Neural cell (in vitro differentiated cells): ENCODE data around the gene TTPAL. TPM values are rescaled to one million over a fixed set of nuclear protein-coding genes. Genes with fewer than 3 reads are reported as not detected.

Experiments used
- H2AFZ ChIP-seq: fragments of 200-600, 300-800 bp; sonication (generic), shearing (Covaris generic); 2 replicates; pipeline ENCODE4 v1.6.0; 2014; ENCODE audit warnings: low read depth, mild to moderate bottlenecking, antibody characterized with exemption, low read length, moderate library complexity
- H3F3A ChIP-seq: fragments of 200-600 bp; shearing (Covaris generic); 2 replicates; pipeline ENCODE4 v1.6.1; 2016; ENCODE audit warnings: mild to moderate bottlenecking, moderate library complexity, mixed read lengths, antibody characterized with exemption, low read length; ENCODE audit not compliant: insufficient read depth, poor library complexity, severe bottlenecking
- H3K27ac ChIP-seq: fragments of 200-600, 300-800 bp; sonication (generic), shearing (Covaris generic); 2 replicates; pipeline ENCODE4 v1.5.1; 2014; ENCODE audit warnings: mild to moderate bottlenecking, low read length, moderate library complexity
- H3K27me3 ChIP-seq: fragments of 300-800, 200-600 bp; sonication (generic), shearing (Covaris generic); 2 replicates; pipeline ENCODE4 v1.6.0; 2014; ENCODE audit warnings: mild to moderate bottlenecking, low read depth, low read length, moderate library complexity; ENCODE audit not compliant: insufficient read depth
- H3K36me3 ChIP-seq: fragments of 300-800, 200-600 bp; sonication (generic), shearing (Covaris generic); 2 replicates; pipeline ENCODE4 v1.5.1; 2014; ENCODE audit warnings: mild to moderate bottlenecking, antibody characterized with exemption, low read length, moderate library complexity; ENCODE audit not compliant: insufficient read depth
- H3K4me2 ChIP-seq: fragments of 300-800, 200-600 bp; sonication (generic), shearing (Covaris generic); 2 replicates; pipeline ENCODE4 v1.6.0; 2014; ENCODE audit warnings: mild to moderate bottlenecking, low read length
- H3K4me3 ChIP-seq: fragments of 300-800, 200-600 bp; sonication (generic), shearing (Covaris generic); 2 replicates; pipeline ENCODE4 v1.5.1; 2014; ENCODE audit warnings: mild to moderate bottlenecking, low read length, moderate library complexity
- H3K79me2 ChIP-seq: fragments of 200-600 bp; shearing (Covaris generic); replicated peaks from 2 replicates; pipeline ENCODE4 v1.6.0; 2014; ENCODE audit warnings: mild to moderate bottlenecking, low read length, moderate library complexity; ENCODE audit not compliant: insufficient read depth
- H3K9ac ChIP-seq: fragments of 300-800, 200-600 bp; sonication (generic), shearing (Covaris generic); 2 replicates; pipeline ENCODE4 v1.6.1; 2016; ENCODE audit warnings: mild to moderate bottlenecking, low read length, mixed read lengths
- H3K9me2 ChIP-seq: fragments of 200-600 bp; shearing (Covaris generic); 2 replicates; pipeline ENCODE4 v1.6.1; 2016; ENCODE audit warnings: mild to moderate bottlenecking, low read length, mixed read lengths; ENCODE audit not compliant: insufficient read depth
- H3K9me3 ChIP-seq: fragments of 200-600, 300-800 bp; sonication (generic), shearing (Covaris generic); 2 replicates; pipeline ENCODE4 v1.6.1; 2016; ENCODE audit warnings: mild to moderate bottlenecking, mixed run types, low read length, moderate library complexity, mixed read lengths
- H4K20me1 ChIP-seq: fragments of 200-600 bp; shearing (Covaris generic); 2 replicates; pipeline ENCODE4 v1.6.1; 2016; ENCODE audit warnings: mild to moderate bottlenecking, mixed run types; ENCODE audit not compliant: insufficient read depth
- EP300 ChIP-seq: fragments of 450-650 bp; conservative IDR thresholded peaks from 2 replicates; pipeline ENCODE4 v1.6.1; 2014; ENCODE audit warnings: antibody characterized with exemption, mild to moderate bottlenecking, moderate library complexity; ENCODE audit not compliant: poor library complexity, severe bottlenecking
- EZH2 ChIP-seq: fragments of 200-600, 300-800 bp; shearing (Covaris generic), sonication (generic); IDR thresholded peaks from 2 replicates; pipeline ENCODE4 v1.6.1; 2014; ENCODE audit warnings: antibody characterized with exemption, low read length, borderline replicate concordance, mild to moderate bottlenecking; ENCODE audit not compliant: insufficient read depth, poor library complexity, severe bottlenecking
- MXI1 ChIP-seq: fragments of 450-650 bp; conservative IDR thresholded peaks from 2 replicates; pipeline ENCODE4 v1.6.1; 2014; ENCODE audit warnings: antibody characterized with exemption, mild to moderate bottlenecking; ENCODE audit not compliant: poor library complexity, severe bottlenecking
- POLR2AphosphoS5 ChIP-seq: IDR thresholded peaks from 2 replicates; pipeline ENCODE4 v1.6.1; 2012
- RAD21 ChIP-seq: fragments of 450-650 bp; conservative IDR thresholded peaks from 2 replicates; pipeline ENCODE4 v1.6.1; 2014; ENCODE audit warnings: antibody characterized with exemption, mild to moderate bottlenecking, moderate library complexity
- SMC3 ChIP-seq: fragments of 450-650 bp; conservative IDR thresholded peaks from 2 replicates; pipeline ENCODE4 v1.6.1; 2014; ENCODE audit warnings: antibody characterized with exemption, mild to moderate bottlenecking, moderate library complexity; ENCODE audit not compliant: poor library complexity
- TAF1 ChIP-seq: IDR thresholded peaks from 2 replicates; pipeline ENCODE4 v1.6.1; 2012; ENCODE audit warnings: low read depth
- polyA plus RNA-seq: library from polyadenylated mRNA; depleted of rRNA; stranded (reverse); fragments of >200 nt; gene quantifications from 2 replicates; pipeline ENCODE4 v1.2.3, GENCODE V29; 2014
- TF ChIP-seq, protein P1 (sequence below): IDR thresholded peaks from 2 replicates; pipeline ENCODE4 v1.6.1; 2012; ENCODE audit warnings: borderline replicate concordance
- TF ChIP-seq, protein P2 (sequence below): fragments of 450-650 bp; IDR thresholded peaks from 2 replicates; pipeline ENCODE4 v1.5.1; 2014; ENCODE audit warnings: antibody characterized with exemption, mild to moderate bottlenecking, moderate library complexity; ENCODE audit not compliant: poor library complexity, severe bottlenecking

TTPAL gene
- polyA plus RNA-seq, 1 donor from 2014 or later, result 11.2 TPM

DNA sequence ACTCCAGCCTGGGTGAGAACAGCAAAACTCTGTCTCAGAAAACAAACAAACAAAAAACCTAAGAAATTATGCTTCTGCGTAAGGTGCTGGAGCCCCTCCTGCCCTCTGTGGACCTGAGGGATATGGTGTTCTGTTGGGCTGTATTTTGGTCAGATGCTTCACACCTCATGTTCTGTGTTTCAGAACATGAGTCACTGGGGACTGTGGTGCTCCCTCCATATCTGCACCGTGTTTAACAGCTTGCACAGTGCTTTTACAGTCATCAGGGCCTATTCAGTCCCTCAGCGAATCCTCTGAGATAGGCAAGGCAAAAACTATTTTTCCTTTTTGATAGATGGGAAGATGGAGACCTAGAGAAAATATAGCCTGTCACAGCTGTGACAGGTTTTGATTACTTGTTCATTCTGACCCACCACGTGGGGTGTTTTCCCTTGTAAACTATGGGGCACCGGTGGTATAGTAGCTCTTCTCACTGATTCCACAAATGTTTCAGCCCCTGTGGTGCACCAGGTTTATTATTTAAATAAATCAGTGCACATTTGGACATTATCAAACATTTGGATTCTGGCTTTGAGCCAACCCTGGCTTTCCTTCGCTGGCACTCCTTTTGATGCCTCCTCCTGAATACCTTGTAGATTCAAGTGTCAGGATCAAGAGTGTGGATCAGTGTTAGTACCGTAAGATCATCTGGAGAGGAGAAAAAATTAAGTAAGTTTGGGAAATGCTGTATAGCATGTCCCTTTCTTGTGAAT is 9.6 kb downstream of the TTPAL start:
- Histone ChIP-seq H3K36me3 (no peaks in the 10 kb centered on the region), H3K9ac (no peak overlapping the region), H3K27ac (no peak overlapping the region)

DNA sequence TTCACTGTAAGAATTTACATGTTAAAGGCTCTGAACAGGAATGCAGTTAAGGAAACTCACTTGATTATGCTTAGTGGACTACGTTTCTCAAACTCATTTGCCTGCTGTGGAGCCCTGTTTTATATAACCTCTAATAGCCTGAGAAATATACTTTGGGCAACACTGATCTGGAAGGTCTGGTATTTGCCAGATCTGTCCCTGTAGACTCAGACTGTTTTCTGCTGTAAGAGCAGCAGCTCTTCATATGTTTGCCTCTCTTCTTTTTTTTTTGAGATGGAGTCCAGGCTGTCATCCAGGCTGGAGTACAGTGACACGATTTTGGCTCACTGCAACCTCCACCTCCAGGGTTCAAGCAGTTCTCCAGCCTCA is 10.1 kb downstream of the TTPAL start:
- Histone ChIP-seq H2AFZ (no peak overlapping the region), H4K20me1 (no peaks in the 10 kb centered on the region), H3K4me2 (no peak overlapping the region), H3K27me3 (no peaks in the 10 kb centered on the region), H3K4me3 (no peak overlapping the region), H3K9me2 (no peaks in the 10 kb centered on the region), H3K79me2 (no peaks in the 10 kb centered on the region), H3K9me3 (no peaks in the 10 kb centered on the region), H3K36me3 (no peaks in the 10 kb centered on the region), H3F3A (no peaks in the 10 kb centered on the region), H3K27ac (no peak overlapping the region), H3K9ac (no peak overlapping the region)
- no peak for TF ChIP-seq SMC3
- TF ChIP-seq, protein P1, sequence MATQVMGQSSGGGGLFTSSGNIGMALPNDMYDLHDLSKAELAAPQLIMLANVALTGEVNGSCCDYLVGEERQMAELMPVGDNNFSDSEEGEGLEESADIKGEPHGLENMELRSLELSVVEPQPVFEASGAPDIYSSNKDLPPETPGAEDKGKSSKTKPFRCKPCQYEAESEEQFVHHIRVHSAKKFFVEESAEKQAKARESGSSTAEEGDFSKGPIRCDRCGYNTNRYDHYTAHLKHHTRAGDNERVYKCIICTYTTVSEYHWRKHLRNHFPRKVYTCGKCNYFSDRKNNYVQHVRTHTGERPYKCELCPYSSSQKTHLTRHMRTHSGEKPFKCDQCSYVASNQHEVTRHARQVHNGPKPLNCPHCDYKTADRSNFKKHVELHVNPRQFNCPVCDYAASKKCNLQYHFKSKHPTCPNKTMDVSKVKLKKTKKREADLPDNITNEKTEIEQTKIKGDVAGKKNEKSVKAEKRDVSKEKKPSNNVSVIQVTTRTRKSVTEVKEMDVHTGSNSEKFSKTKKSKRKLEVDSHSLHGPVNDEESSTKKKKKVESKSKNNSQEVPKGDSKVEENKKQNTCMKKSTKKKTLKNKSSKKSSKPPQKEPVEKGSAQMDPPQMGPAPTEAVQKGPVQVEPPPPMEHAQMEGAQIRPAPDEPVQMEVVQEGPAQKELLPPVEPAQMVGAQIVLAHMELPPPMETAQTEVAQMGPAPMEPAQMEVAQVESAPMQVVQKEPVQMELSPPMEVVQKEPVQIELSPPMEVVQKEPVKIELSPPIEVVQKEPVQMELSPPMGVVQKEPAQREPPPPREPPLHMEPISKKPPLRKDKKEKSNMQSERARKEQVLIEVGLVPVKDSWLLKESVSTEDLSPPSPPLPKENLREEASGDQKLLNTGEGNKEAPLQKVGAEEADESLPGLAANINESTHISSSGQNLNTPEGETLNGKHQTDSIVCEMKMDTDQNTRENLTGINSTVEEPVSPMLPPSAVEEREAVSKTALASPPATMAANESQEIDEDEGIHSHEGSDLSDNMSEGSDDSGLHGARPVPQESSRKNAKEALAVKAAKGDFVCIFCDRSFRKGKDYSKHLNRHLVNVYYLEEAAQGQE, result no peak
- TF ChIP-seq MXI1, result no peak
- TF ChIP-seq, protein P2, sequence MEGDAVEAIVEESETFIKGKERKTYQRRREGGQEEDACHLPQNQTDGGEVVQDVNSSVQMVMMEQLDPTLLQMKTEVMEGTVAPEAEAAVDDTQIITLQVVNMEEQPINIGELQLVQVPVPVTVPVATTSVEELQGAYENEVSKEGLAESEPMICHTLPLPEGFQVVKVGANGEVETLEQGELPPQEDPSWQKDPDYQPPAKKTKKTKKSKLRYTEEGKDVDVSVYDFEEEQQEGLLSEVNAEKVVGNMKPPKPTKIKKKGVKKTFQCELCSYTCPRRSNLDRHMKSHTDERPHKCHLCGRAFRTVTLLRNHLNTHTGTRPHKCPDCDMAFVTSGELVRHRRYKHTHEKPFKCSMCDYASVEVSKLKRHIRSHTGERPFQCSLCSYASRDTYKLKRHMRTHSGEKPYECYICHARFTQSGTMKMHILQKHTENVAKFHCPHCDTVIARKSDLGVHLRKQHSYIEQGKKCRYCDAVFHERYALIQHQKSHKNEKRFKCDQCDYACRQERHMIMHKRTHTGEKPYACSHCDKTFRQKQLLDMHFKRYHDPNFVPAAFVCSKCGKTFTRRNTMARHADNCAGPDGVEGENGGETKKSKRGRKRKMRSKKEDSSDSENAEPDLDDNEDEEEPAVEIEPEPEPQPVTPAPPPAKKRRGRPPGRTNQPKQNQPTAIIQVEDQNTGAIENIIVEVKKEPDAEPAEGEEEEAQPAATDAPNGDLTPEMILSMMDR, result no peak
- no peak for TF ChIP-seq POLR2AphosphoS5
- no peak for TF ChIP-seq RAD21
- no peak for TF ChIP-seq TAF1
- no peak for TF ChIP-seq EZH2
- TF ChIP-seq EP300, result no peak

More for the DNA sequence above, 9.6 kb downstream of the TTPAL start:
- TF ChIP-seq EP300, result no peak
- no peak for TF ChIP-seq SMC3
- TF ChIP-seq, protein P2, result no peak
- no peak for TF ChIP-seq RAD21
- no peak for TF ChIP-seq TAF1
- TF ChIP-seq EZH2, result no peak
- TF ChIP-seq, protein P1, result no peak
- TF ChIP-seq POLR2AphosphoS5, result no peak
- no peak for TF ChIP-seq MXI1
- Histone ChIP-seq H3K79me2 (no peaks in the 10 kb centered on the region), H3K9me3 (no peaks in the 10 kb centered on the region), H4K20me1 (no peaks in the 10 kb centered on the region), H3F3A (no peaks in the 10 kb centered on the region), H2AFZ (no peak overlapping the region), H3K27me3 (no peaks in the 10 kb centered on the region), H3K9me2 (no peaks in the 10 kb centered on the region), H3K4me3 (no peak overlapping the region), H3K4me2 (no peak overlapping the region)
